GM20431 (cell line): ENCODE data around the gene SCAANT1.

ENCODE experiments used
- in situ Hi-C: fragments of 300-500 bp; cut with MseI, MboI; formaldehyde crosslinking; loops from one replicate; pipeline ENCODE4 v1.15.0; 2020; ENCODE audit warnings: low sequenced_read_pairs; ENCODE audit not compliant: unreplicated experiment

The SCAANT1 gene

GRCh38 chr3:63867225-63867624 is 45.0 kb downstream of the SCAANT1 start:
- in situ Hi-C loops = no loop called here

DNA sequence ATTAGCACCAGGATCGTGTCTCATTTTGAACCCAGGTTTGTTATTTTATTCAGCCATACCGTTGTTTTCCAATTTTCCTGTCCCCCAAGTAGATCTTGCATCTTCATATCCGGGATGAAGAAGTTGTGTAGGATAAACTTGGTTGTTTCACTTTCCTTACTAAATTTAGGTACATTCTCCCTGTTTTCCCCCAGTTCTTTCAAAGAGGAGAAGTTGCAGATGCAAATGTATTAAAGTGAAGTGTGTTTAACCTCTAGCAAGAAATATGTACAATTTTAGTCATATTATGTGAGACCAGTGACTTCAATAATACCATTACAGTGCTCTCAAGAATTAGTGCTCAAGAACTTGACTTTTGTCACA is 47.2 kb downstream of the SCAANT1 start:
- in situ Hi-C loops = no loop called here

- in situ Hi-C loops = no loop called here
Measured at GRCh38 chr3:63864008-63864964, 47.9 kb downstream of the SCAANT1 start.

- in situ Hi-C loops = no loop called here
Measured at GRCh38 chr3:63863150-63864007, 48.8 kb downstream of the SCAANT1 start, which contains the start of the genes ATXN7 and THOC7. Gene ATXN7 (plus strand): TSS chr3:63863867. CDS start chr3:63912599, 48,732 bp downstream. Gene THOC7 (minus strand): TSS chr3:63863805. CDS start chr3:63863790, 15 bp downstream.

GRCh38 chr3:63862804-63863149 is 49.4 kb downstream of the SCAANT1 start:
- in situ Hi-C loops = no loop called here
